Muscle layer of duodenum (tissue), 2 donors: Measurements from ENCODE around the gene PYY.
A peak's percentile ranks its signal among the peaks of the same experiment; 100 is the strongest.
"Not testable (repeated sequence)": the region's sequence is repeated elsewhere in the genome, so short reads cannot be mapped to it uniquely, and the experiment has no call there.

Experiments
- H3K27ac ChIP-seq: one replicate; pipeline ENCODE4 v1.7.0; 2013; ENCODE audit warnings: mild to moderate bottlenecking, low read length
- H3K27me3 ChIP-seq: one replicate; pipeline ENCODE4 v1.7.0; 2013; ENCODE audit warnings: low read depth, mild to moderate bottlenecking, control low read depth, low read length
- H3K36me3 ChIP-seq, 2 donors: one replicate each; pipeline ENCODE4 v1.7.0; 2013; ENCODE audit warnings: low read length in 2 of 2, control low read depth in 1 of 2, mild to moderate bottlenecking in 1 of 2; ENCODE audit not compliant: insufficient read depth in 2 of 2, control insufficient read depth in 1 of 2
- H3K4me1 ChIP-seq, 2 donors: one replicate each; pipeline ENCODE4 v1.7.0; 2013; ENCODE audit warnings: low read length in 2 of 2, mild to moderate bottlenecking in 2 of 2, control low read depth in 1 of 2, moderate library complexity in 1 of 2; ENCODE audit not compliant: insufficient read depth in 2 of 2, control insufficient read depth in 1 of 2
- H3K4me3 ChIP-seq, 2 donors: one replicate each; pipeline ENCODE4 v1.7.0; 2013; ENCODE audit warnings: low read length in 2 of 2, low read depth in 1 of 2, mild to moderate bottlenecking in 1 of 2
- H3K9me3 ChIP-seq, 2 donors: one replicate each; pipeline ENCODE4 v1.7.0; 2013; ENCODE audit warnings: low read length in 2 of 2, control low read depth in 1 of 2, mild to moderate bottlenecking in 1 of 2; ENCODE audit not compliant: control insufficient read depth in 1 of 2
- donor health status: healthy.

The PYY gene

GRCh38 chr17:43953746-43954145, at the start of gene PYY:
Gene PYY (minus strand): TSS chr17:43953940. CDS start chr17:43953483, 457 bp downstream.
- Histone ChIP-seq H3K27me3 (peaks cover 36% of the 10 kb centered on the region), H3K4me3 (peak within 1 kb of the TSS in 1 of 2 donors; percentile 6), H3K27ac (no peak within 1 kb of the TSS), H3K36me3 (no peaks in the 10 kb centered on the region), H3K4me1 (peaks cover 0 to 9% of the 10 kb centered on the region in 2 donors), H3K9me3 (no peaks in the 10 kb centered on the region)

DNA sequence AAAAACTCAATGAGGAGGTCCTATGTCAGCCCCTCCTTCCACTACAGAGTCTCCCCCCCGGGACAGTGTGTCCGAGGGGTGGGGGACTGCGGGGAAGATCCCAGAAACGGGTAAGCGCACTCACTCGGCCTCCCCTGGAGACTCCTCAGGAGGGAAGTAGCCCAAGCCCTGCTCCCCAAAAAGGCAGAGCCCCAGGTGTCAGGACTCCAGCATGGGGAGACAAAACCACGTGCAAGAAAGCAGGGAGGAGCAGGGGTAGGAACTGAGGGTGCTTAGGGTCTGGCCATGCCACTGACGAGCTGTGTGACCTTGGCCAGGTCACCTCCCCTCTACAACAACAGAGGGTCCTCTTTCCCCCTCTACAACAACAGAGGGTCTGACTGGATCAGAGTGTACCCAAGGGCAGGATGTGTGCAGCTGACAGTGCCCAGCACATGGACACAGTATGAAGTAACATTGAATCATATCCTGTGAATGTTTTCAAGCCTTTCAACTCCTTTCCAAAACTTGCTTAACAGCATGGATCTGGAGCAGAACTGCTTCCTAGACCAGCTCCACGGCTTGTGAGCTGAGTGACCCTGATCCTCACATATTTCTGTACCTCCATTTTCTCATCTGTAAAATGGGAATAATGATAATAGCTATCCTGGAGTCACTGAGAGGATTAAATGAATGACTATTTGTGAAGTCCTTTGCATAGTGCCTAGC, 48.6 kb upstream of the PYY start:
- no peaks in the 10 kb centered on the region for H3K9me3 ChIP-seq
- H3K27me3 ChIP-seq, result peaks cover 14% of the 10 kb centered on the region
- no peak overlapping the region for H3K27ac ChIP-seq
- no peaks in the 10 kb centered on the region for H3K36me3 ChIP-seq
- peaks cover 0 to 16% of the 10 kb centered on the region in 2 donors for H3K4me1 ChIP-seq
- H3K4me3 ChIP-seq, result no peak overlapping the region

DNA sequence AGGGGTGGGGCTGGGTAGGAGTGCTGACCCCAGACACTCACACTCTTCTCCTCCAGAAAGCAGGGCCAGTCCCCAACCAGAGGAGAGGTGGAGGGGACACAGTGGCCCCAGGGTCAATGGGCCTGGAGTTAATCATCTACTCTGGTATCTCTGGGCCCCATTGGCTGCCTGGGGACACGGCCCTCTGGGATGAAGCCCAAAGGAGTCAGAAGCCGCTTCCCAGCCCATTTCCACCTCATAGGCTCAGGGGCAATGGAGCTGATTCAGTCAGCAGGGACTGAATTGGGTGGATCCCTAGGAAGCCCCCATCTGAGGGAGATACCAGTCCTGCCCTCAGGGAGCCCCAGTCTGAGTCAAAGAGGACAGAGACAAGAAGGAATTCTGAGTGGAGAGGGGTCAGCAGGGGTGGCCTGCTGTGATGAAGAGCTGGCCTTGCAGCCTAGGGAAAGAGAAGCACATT, 47.8 kb upstream of the PYY start:
- H3K4me1 ChIP-seq, result peaks cover 0 to 12% of the 10 kb centered on the region in 2 donors
- H3K4me3 ChIP-seq, result no peak overlapping the region
- H3K9me3 ChIP-seq, result no peaks in the 10 kb centered on the region
- no peak overlapping the region for H3K27ac ChIP-seq
- no peaks in the 10 kb centered on the region for H3K36me3 ChIP-seq
- H3K27me3 ChIP-seq, result peaks cover 14% of the 10 kb centered on the region

- Histone ChIP-seq H3K4me1 (peaks cover 0 to 12% of the 10 kb centered on the region in 2 donors), H3K9me3 (no peaks in the 10 kb centered on the region), H3K27ac (no peak overlapping the region), H3K36me3 (no peaks in the 10 kb centered on the region), H3K27me3 (peaks cover 14% of the 10 kb centered on the region), H3K4me3 (no peak overlapping the region)
These were observed 47.2 kb upstream of the PYY start for GRCh38 chr17:44000871-44001460.

GRCh38 chr17:44000141-44000860, 46.6 kb upstream of the PYY start:
- H3K36me3 ChIP-seq, result no peaks in the 10 kb centered on the region
- no peak overlapping the region for H3K27ac ChIP-seq
- H3K27me3 ChIP-seq, result peaks cover 12% of the 10 kb centered on the region
- peaks cover 0 to 7% of the 10 kb centered on the region in 2 donors for H3K4me1 ChIP-seq
- no peaks in the 10 kb centered on the region for H3K9me3 ChIP-seq
- no peak overlapping the region for H3K4me3 ChIP-seq

DNA sequence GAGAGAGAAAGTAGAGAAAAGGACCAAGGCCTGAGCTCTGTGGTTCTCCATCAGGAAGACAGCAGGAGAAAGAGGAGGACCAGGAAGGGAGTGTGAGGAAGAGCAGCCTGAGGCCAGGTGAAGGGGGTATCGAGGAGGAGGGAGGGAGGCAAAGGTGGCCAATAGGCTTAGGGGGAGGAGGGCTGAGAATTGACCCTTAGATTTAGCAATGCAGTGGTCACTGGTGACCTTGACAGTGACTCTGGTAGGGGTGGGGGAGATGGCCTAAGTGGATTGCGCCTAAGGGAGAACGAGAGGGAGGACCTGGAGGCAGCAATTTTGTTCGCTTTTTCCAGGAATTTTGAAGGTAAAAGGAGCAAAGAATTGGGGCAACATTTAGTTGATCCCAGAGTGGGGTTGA, 45.3 kb upstream of the PYY start:
- Histone ChIP-seq H3K4me1 (peaks cover 0 to 8% of the 10 kb centered on the region in 2 donors), H3K4me3 (no peak overlapping the region), H3K36me3 (no peaks in the 10 kb centered on the region), H3K27ac (no peak overlapping the region), H3K27me3 (peaks cover 17% of the 10 kb centered on the region), H3K9me3 (no peaks in the 10 kb centered on the region)

GRCh38 chr17:43998552-43998951, 44.8 kb upstream of the PYY start:
- H3K27me3 ChIP-seq, result peaks cover 17% of the 10 kb centered on the region
- no peak overlapping the region for H3K27ac ChIP-seq
- peaks cover 0 to 8% of the 10 kb centered on the region in 2 donors for H3K4me1 ChIP-seq
- H3K9me3 ChIP-seq, result no peaks in the 10 kb centered on the region
- no peaks in the 10 kb centered on the region for H3K36me3 ChIP-seq
- no peak overlapping the region for H3K4me3 ChIP-seq

DNA sequence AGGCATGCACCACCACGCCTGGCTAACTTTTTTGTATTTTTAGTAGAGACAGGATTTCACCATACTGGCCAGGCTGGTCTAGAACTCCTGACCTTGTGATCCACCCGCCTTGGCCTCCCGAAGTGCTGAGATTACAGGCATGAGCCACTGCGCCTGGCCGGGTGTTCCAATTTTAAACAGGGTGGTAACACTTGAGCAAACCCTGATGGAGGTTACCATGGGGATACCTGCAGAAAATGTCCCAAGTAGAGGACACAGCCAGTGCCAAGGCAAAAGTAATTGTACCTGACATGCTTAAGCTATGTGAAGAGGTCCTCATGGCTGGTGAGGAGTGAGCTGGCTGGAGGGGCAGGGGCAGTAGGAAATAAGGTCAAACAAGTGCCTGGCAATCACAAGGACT, 43.4 kb upstream of the PYY start:
- H3K4me3 ChIP-seq, H3K36me3 ChIP-seq, H3K4me1 ChIP-seq, H3K9me3 ChIP-seq, H3K27ac ChIP-seq: not testable (repeated sequence)
- H3K27me3 ChIP-seq, result peaks cover 17% of the 10 kb centered on the region

DNA sequence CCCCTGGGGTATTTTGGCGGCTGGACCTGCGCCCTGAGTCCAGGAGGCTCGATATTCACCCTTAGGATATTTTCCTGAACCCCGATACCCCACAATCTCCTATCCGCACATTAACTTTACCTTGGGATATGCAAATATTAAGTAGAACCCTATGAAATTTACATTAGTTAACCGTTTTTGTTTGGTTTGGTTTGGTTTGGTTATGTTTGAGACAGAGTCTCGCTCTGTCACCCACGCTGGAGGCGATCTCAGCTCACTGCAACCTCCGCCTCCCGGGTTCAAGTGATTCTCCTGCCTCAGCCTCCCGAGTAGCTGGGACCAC, 41.4 kb upstream of the PYY start:
- no peaks in the 10 kb centered on the region for H3K9me3 ChIP-seq
- no peak overlapping the region for H3K27ac ChIP-seq
- H3K27me3 ChIP-seq, result peaks cover 17% of the 10 kb centered on the region
- peak overlapping the region in 1 of 2 donors; percentile 47 for H3K4me3 ChIP-seq
- H3K36me3 ChIP-seq, result no peaks in the 10 kb centered on the region
- H3K4me1 ChIP-seq, result peaks cover 0 to 8% of the 10 kb centered on the region in 2 donors

- Histone ChIP-seq H3K27me3 (peaks cover 17% of the 10 kb centered on the region), H3K36me3 (no peaks in the 10 kb centered on the region), H3K9me3 (no peaks in the 10 kb centered on the region), H3K4me1 (peaks cover 0 to 8% of the 10 kb centered on the region in 2 donors), H3K27ac (no peak overlapping the region), H3K4me3 (peak overlapping the region in 1 of 2 donors; percentile 47)
These were observed 40.8 kb upstream of the PYY start for GRCh38 chr17:43994272-43995149.

DNA sequence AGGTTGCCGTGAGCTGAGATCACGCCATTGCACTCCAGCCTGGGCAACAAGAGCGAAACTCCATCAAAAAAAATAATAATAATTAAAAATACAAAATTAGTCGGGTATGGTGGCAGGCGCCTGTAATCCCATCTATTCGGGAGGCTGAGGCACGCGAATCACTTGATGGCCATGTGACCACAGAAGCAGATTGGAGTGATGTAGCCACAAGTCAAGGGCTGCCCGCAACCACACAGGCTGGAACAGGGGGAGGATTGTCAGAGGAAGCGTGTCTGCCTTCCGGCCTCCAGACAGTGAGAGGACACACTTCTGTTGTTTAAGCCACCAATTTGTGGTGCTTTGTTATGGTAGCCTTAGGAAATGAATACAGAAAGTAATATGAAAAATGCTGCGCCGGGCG, 38.9 kb upstream of the PYY start:
- H3K4me3 ChIP-seq, result no peak overlapping the region
- no peaks in the 10 kb centered on the region for H3K9me3 ChIP-seq
- peaks cover 0 to 8% of the 10 kb centered on the region in 2 donors for H3K4me1 ChIP-seq
- H3K36me3 ChIP-seq, result no peaks in the 10 kb centered on the region
- peaks cover 17% of the 10 kb centered on the region for H3K27me3 ChIP-seq
- H3K27ac ChIP-seq, result no peak overlapping the region
